Activated B cell treated with CpG ODN at 0.5 μM for 24 hours (primary cell): ENCODE results near the gene SNAI1. TPM values are rescaled to one million over a fixed set of nuclear protein-coding genes. Genes with fewer than 3 reads are reported as not detected.

Source experiments
- ATAC-seq: fragments of 200-7000 bp; cut with Tn5 transposase; one replicate; pipeline ENCODE4 v1.10.0; 2021; ENCODE audit warnings: low read depth, mild to moderate bottlenecking, moderate library complexity
- CTCF ChIA-PET: fragments of 350-600 bp; sonication (Branson Sonifier 250); formaldehyde crosslinking; loops from one replicate; lab custom pipeline; 2021; ENCODE audit warnings: antibody characterized with exemption; lab: Charles Lee
- POLR2A ChIA-PET: fragments of 350-600 bp; sonication (Branson Sonifier 250); formaldehyde crosslinking; loops from one replicate; lab custom pipeline; 2021; ENCODE audit warnings: antibody characterized with exemption; lab: Charles Lee
- DNase-seq: peaks from one replicate; pipeline ENCODE4 v3.0.0; 2022
- H3K27ac Mint-ChIP-seq: one replicate; pipeline ENCODE4 v1.8.0; 2020; ENCODE audit warnings: mixed read lengths
- H3K27me3 Mint-ChIP-seq: one replicate; pipeline ENCODE4 v1.8.0; 2021; ENCODE audit warnings: mixed read lengths
- H3K36me3 Mint-ChIP-seq: one replicate; pipeline ENCODE4 v1.8.0; 2021; ENCODE audit warnings: low read depth, mixed read lengths
- H3K4me1 Mint-ChIP-seq: one replicate; pipeline ENCODE4 v1.8.0; 2021; ENCODE audit warnings: mixed read lengths
- H3K4me3 Mint-ChIP-seq: one replicate; pipeline ENCODE4 v1.8.0; 2020; ENCODE audit warnings: mild to moderate bottlenecking, mixed read lengths
- H3K9me3 Mint-ChIP-seq: one replicate; pipeline ENCODE4 v1.8.0; 2020; ENCODE audit warnings: mixed read lengths
- CTCF ChIP-seq: fragments of 200-600 bp; IDR thresholded peaks from one replicate; pipeline ENCODE4 v1.8.0; 2022; ENCODE audit warnings: antibody characterized with exemption, mild to moderate bottlenecking
- intact Hi-C: fragments of 100-400 bp; cut with micrococcal nuclease; formaldehyde crosslinking; loops from one replicate; pipeline ENCODE4 v1.15.1; 2024
- total RNA-seq: library from RNA; stranded (reverse); gene quantifications from 2 replicates; pipeline ENCODE4 v1.2.3, GENCODE V29; 2022

The SNAI1 gene
- total RNA-seq, 1 donor from 2014 or later, result 0.67 TPM

GRCh38 chr20:50014570-50015562, 32.1 kb downstream of the SNAI1 start:
- POLR2A ChIA-PET, result no interaction called here

GRCh38 chr20:50015636-50015992, 32.8 kb downstream of the SNAI1 start:
- no peak overlapping the region for H3K27ac Mint-ChIP-seq
- no peaks in the 10 kb centered on the region for H3K9me3 Mint-ChIP-seq
- DNase-seq (no peak), ATAC-seq (no peak)
- TF ChIP-seq CTCF, result no peak
- no peaks in the 10 kb centered on the region for H3K36me3 Mint-ChIP-seq
- H3K27me3 Mint-ChIP-seq, result peaks cover 3% of the 10 kb centered on the region
- H3K4me3 Mint-ChIP-seq, result no peak overlapping the region
- peaks cover 16% of the 10 kb centered on the region for H3K4me1 Mint-ChIP-seq
- POLR2A ChIA-PET, result no interaction called here
- CTCF ChIA-PET, result no interaction called here
- intact Hi-C loops, result no loop called here

More at GRCh38 chr20:50014570-50015562, 32.1 kb downstream of the SNAI1 start:
- intact Hi-C loops, result loop anchor here (5.0 kb wide), 1 partner anchor 32 kb away; no protein-coding TSS in a partner anchor
- DNase-seq (no peak), ATAC-seq (no peak)
- Mint-ChIP-seq H3K36me3 (no peaks in the 10 kb centered on the region), H3K27me3 (peaks cover 3% of the 10 kb centered on the region), H3K27ac (no peak overlapping the region), H3K9me3 (no peaks in the 10 kb centered on the region), H3K4me3 (no peak overlapping the region), H3K4me1 (peaks cover 16% of the 10 kb centered on the region)
- CTCF ChIA-PET, result interaction anchor here (1.1 kb wide), 1 partner anchor 156 kb away, joined by 3 read pairs; no protein-coding TSS in a partner anchor
- TF ChIP-seq CTCF, result no peak

GRCh38 chr20:50015993-50016770, 33.4 kb downstream of the SNAI1 start:
- peaks cover 16% of the 10 kb centered on the region for H3K4me1 Mint-ChIP-seq
- no peaks in the 10 kb centered on the region for H3K9me3 Mint-ChIP-seq
- TF ChIP-seq CTCF, result no peak
- intact Hi-C loops, result no loop called here
- ATAC-seq (no peak), DNase-seq (no peak)
- ChIA-PET CTCF (no interaction called here), POLR2A (interaction anchor here (0.8 kb wide), 1 partner anchor 17 kb away, joined by 11 read pairs; no protein-coding TSS in a partner anchor)
- H3K27ac Mint-ChIP-seq, result no peak overlapping the region
- H3K27me3 Mint-ChIP-seq, result peaks cover 3% of the 10 kb centered on the region
- no peaks in the 10 kb centered on the region for H3K36me3 Mint-ChIP-seq
- H3K4me3 Mint-ChIP-seq, result no peak overlapping the region

GRCh38 chr20:50017160-50017559, 34.4 kb downstream of the SNAI1 start:
- no peak for TF ChIP-seq CTCF
- Mint-ChIP-seq H3K9me3 (no peaks in the 10 kb centered on the region), H3K27ac (no peak overlapping the region), H3K27me3 (peaks cover 3% of the 10 kb centered on the region), H3K4me1 (peaks cover 9% of the 10 kb centered on the region), H3K4me3 (no peak overlapping the region), H3K36me3 (no peaks in the 10 kb centered on the region)
- ChIA-PET CTCF (no interaction called here), POLR2A (interaction anchor here (0.8 kb wide), 1 partner anchor 18 kb away, joined by 11 read pairs; no protein-coding TSS in a partner anchor)
- DNase-seq (no peak), ATAC-seq (no peak)
- intact Hi-C loops, result no loop called here
